GM19372 (cell line): ENCODE results near the gene PDIA6.

Source experiments
- ATAC-seq: cut with Tn5 transposase; IDR thresholded peaks from one replicate; pipeline ENCODE4 v1.9.1; 2021; ENCODE audit warnings: mild to moderate bottlenecking, low read depth, moderate library complexity; ENCODE audit not compliant: unreplicated experiment

Gene PDIA6, protein sequence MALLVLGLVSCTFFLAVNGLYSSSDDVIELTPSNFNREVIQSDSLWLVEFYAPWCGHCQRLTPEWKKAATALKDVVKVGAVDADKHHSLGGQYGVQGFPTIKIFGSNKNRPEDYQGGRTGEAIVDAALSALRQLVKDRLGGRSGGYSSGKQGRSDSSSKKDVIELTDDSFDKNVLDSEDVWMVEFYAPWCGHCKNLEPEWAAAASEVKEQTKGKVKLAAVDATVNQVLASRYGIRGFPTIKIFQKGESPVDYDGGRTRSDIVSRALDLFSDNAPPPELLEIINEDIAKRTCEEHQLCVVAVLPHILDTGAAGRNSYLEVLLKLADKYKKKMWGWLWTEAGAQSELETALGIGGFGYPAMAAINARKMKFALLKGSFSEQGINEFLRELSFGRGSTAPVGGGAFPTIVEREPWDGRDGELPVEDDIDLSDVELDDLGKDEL

GRCh38 chr2:10812362-10813162, at the start of gene PDIA6:
Gene PDIA6 (minus strand): TSS chr2:10812785. CDS start chr2:10812696, 89 bp downstream.
- peak; percentile 90 for ATAC-seq

DNA sequence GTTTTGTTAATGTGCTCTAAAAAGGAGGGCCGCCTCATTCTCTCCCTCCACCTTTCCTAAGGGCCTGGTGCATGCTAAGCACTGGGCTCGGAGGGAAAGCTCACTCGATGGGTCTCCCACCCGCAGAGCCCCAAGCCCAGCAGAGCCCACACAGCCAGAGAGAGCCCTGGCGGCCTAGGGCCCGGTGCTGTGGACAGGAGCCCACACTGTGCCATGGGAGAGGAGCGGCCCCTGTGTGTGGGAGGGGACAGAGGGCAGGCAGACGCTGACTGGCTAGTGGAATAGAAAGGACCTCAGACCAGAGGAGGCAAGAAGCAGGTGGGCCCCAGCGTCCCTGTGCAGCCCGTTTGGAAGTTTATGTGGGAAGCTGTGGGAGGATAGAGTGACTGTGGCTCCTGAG, 49.7 kb upstream of the PDIA6 start:
- no peak for ATAC-seq

GRCh38 chr2:10861765-10862164, 49.2 kb upstream of the PDIA6 start:
- no peak for ATAC-seq

DNA sequence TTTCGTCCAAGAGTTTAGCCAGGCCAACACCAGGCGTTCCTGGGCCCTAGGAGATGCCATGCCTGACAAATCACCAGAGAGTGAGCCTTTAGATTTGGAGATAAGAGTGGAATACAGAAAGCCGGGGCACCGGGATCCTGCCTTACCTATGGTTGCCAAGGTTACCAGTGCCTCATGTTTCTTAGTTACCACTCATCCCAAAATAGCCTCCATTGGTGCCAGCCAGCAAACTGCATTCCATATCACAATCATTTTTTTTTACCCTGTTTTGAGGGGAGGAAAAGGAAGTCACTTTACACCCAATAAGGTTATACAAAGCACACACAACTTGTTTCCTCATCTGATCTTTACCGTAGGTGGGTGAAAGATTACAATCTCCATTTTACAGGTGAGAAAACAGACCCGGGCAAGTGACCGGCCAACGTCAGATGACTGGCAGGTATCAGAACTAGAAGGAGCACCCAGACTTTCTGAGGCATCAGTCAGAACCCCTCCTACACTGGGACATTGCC, 48.3 kb upstream of the PDIA6 start:
- ATAC-seq: no peak

DNA sequence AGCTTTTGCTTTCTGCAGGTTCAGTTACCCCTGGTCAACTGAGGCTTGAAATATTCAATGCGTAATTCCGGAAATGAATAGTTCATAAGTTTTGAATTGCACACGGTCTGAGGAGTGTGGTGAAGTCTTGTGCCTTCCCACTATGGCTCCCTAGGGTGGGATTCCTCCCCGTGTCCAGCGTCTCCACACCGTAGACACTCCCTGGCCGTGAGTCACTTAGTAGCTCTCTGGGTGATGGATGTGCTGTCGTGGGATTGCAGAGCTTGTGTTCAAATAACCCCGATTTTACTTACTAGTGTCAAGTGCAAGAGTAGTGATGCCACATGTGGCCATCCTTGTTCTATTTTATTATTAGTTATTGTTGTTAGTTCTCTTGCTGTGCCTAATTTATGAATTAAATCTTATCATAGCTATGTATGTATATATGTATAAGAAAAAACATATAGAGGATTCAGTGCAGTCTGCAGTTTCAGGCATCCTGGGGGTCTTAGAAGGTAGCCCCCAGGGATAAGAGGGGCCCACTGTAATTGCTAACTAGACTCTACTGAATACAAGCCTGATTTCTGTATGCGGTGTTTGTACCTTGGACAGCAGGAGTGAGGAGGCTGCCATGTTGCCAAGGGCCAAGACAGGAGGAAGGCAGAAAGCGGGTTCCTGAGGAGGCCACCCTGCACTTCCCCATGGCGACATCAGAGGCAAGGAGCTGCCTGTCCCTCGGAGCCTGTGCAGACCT, 47.7 kb upstream of the PDIA6 start:
- ATAC-seq: no peak

DNA sequence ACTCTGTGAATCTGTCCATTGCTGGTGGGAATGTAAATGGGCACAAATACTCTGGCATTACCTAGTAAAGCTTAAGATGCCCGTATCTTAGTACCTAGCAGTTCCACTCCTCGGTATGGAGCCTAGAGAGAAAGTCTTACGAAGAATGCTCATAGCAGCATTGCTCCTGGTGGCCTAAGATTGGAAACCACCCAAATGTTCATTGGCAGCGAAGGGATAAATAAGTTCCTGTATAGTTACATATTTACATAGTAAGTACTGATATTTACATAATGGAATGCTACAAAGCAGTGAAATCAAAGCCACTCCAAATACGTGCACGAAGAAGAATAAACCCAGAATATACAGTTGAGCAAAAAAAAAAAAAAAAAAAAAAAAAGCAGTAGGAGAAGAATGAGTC, 46.7 kb upstream of the PDIA6 start:
- no peak for ATAC-seq

- no peak for ATAC-seq
These were observed 36.0 kb upstream of the PDIA6 start for GRCh38 chr2:10848541-10848940.

- ATAC-seq: no peak
These were observed 34.4 kb upstream of the PDIA6 start for GRCh38 chr2:10847008-10847407.

DNA sequence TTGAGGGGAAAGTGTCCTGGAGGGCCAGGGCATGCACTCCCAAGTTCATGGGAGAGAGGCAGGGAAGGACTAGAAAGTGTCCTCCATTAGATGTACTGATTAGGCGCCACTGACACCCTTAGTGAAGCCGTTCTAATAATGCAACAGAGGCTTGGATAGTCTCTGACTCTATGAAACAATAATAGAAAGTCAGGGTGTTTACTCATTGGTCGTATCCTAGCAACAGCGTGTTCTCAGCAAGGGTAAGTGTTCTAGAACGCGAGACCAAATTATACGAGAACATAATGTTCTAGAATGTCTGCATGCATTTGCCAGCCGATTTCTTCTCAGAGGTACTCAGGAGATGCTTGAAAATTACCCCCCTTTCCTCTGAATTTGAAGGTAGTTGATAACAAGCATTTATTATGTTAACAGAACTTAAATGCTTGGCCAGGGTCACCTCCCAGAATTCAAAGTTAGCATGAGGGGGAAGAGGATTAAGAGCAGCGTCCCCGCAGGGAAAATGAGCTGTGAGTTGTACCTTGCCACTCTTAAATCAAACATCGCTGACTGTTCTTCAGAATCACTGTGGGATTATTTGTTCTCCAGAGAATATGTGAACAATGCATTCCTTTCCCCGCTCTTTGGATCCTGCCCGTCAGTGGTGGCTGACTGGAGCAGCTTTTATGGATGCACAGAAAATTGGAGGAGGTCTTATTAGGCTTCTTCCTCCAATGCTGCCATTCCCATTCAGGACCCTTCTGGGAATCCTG, 33.7 kb upstream of the PDIA6 start:
- no peak for ATAC-seq

DNA sequence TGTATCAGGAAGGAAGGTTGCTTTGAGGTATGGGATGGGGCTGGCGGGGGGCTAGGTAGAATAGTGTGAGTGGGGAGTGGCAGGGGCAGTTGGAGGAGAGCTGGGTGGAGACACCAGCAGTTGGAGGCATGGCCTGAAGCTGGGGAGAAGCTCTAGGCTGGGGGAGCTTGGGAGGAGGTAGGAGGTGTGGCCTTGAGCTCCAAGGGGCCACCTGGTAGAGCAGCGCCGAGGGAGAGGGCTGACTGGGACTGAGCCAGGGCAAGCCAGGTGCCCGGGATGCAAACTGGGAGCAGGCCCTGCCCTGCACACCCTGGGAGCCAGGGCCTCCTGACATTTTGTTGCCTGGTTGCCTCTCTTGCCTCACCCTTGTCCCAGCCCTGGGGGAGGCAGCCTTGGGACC, 33.1 kb upstream of the PDIA6 start:
- ATAC-seq: no peak

DNA sequence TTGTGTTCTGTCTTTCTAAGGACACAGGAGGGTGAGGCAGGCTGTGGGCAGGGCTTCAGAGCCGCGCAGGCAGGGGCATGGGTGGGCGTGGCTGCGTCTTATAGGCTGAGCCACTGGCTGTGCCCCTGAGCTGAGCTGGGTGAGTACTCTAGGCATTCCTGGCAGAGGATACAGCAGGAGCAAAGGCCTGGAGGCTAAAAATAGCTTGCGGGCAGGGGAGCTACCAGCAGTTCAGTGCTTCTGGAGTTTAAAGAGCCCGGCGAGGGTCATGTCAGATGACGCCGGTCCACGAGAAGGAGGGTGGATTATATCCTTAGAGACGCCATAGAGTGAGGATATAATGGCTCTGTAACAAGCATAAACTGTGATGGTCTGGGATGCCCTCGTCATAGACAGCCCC, 31.5 kb upstream of the PDIA6 start:
- ATAC-seq: no peak

GRCh38 chr2:10842506-10842905, 29.9 kb upstream of the PDIA6 start:
- ATAC-seq: no peak

GRCh38 chr2:10841547-10842219, 29.1 kb upstream of the PDIA6 start:
- no peak for ATAC-seq

DNA sequence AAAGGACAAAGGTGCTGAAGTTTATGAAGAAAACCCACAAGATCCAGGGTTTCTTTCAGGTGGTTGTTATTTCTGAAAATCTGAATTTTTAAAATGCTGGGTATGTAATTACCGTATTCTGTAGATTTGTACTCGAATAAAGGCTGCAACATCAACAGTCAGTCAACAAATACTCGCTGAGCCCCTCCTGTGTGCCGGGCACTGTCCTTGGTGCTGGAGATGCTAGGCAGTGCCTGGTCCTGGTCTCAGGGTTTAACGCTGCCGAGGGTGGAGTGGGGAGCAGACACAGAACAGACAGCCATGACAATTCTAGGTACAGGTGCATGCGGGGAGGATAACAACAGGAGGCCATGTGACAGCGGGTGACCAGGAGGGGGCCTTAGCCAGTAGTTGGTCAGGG, 27.2 kb upstream of the PDIA6 start:
- no peak for ATAC-seq

GRCh38 chr2:10838734-10839133, 26.1 kb upstream of the PDIA6 start:
- ATAC-seq: no peak

- no peak for ATAC-seq
These were observed 25.0 kb upstream of the PDIA6 start for GRCh38 chr2:10837298-10838266.

- ATAC-seq: peak; percentile 59
These were observed 22.7 kb upstream of the PDIA6 start for GRCh38 chr2:10835052-10835970.
